K562 (cell line): ENCODE measurements around the gene PI16. TPM values are rescaled to one million over a fixed set of nuclear protein-coding genes. Genes with fewer than 3 reads are reported as not detected.

Experiments
- CCAR2 ChIP-seq: fragments of 200-400 bp; formaldehyde crosslinking; IDR thresholded peaks from 2 replicates; pipeline ENCODE4 v1.6.1; 2017; ENCODE audit warnings: mild to moderate bottlenecking, low read depth, low read length
- CREBBP ChIP-seq: IDR thresholded peaks from one replicate; pipeline ENCODE4 v1.6.1; 2012; ENCODE audit warnings: low read depth, mild to moderate bottlenecking, control low read depth, inconsistent platforms, low read length
- ETV6 ChIP-seq, 3 experiments: fragments of 150-350 bp in 1 of 3; sonication (generic) in 1 of 3; formaldehyde crosslinking in 1 of 3; IDR thresholded peaks; 2 replicates each; pipeline versions ENCODE4 v1.6.1 to v1.8.0; 2014 to 2022; ENCODE audit warnings: borderline replicate concordance in 2 of 3, low read depth in 2 of 3, antibody characterized with exemption in 1 of 3, low read length in 1 of 3, mild to moderate bottlenecking in 1 of 3, missing genetic modification reagents in 1 of 3
- FOXP1 ChIP-seq: sonication (generic); formaldehyde crosslinking; IDR thresholded peaks from 2 replicates; pipeline ENCODE4 v1.8.0; 2022; ENCODE audit warnings: mild to moderate bottlenecking, missing genetic modification reagents
- HCFC1 ChIP-seq: IDR thresholded peaks from 2 replicates; pipeline ENCODE4 v1.6.1; 2012; ENCODE audit warnings: low read depth, low read length, improper control_type of control experiment
- LCOR ChIP-seq: sonication (generic); formaldehyde crosslinking; IDR thresholded peaks from 2 replicates; pipeline ENCODE4 v1.8.0; 2022; ENCODE audit warnings: mild to moderate bottlenecking, missing genetic modification reagents
- MAFK ChIP-seq: IDR thresholded peaks from 2 replicates; pipeline ENCODE4 v1.6.1; 2011; ENCODE audit warnings: low read length, improper control_type of control experiment
- MBD2 ChIP-seq: sonication (generic); IDR thresholded peaks from 2 replicates; pipeline ENCODE4 v1.6.1; 2016; ENCODE audit warnings: low read depth, borderline replicate concordance
- MYNN ChIP-seq, 2 experiments: sonication (generic); formaldehyde crosslinking in 1 of 2; IDR thresholded peaks; 2 replicates each; pipeline versions ENCODE4 v1.5.0 to v1.6.1; 2016 to 2020; ENCODE audit warnings: antibody characterized with exemption in 1 of 2, missing genetic modification reagents in 1 of 2
- NR2C1 ChIP-seq, 2 experiments: fragments of 450-650 bp; IDR thresholded peaks; 2 replicates each; pipeline ENCODE4 v1.6.1; 2017; ENCODE audit warnings: mild to moderate bottlenecking in 2 of 2, antibody characterized with exemption in 1 of 2, inconsistent platforms in 1 of 2, missing compliant biosample characterization in 1 of 2, missing genetic modification characterization in 1 of 2
- PTBP1 ChIP-seq: fragments of 200-400 bp; formaldehyde crosslinking; IDR thresholded peaks from 2 replicates; pipeline ENCODE4 v1.6.1; 2017; ENCODE audit warnings: low read depth, low read length
- SMAD4 ChIP-seq: fragments of 250-450 bp; sonication (Bioruptor Pico); conservative IDR thresholded peaks from 2 replicates; pipeline ENCODE4 v1.8.0; 2021; ENCODE audit warnings: inconsistent platforms, mild to moderate bottlenecking, moderate library complexity
- SMARCB1 ChIP-seq: IDR thresholded peaks from 2 replicates; pipeline ENCODE4 v1.6.1; 2011; ENCODE audit warnings: improper control_type of control experiment, low read depth; ENCODE audit not compliant: insufficient read length
- TCF3 ChIP-seq: sonication (generic); formaldehyde crosslinking; IDR thresholded peaks from 2 replicates; pipeline ENCODE4 v1.4.0; 2020; ENCODE audit warnings: mild to moderate bottlenecking, missing genetic modification reagents
- TOE1 ChIP-seq, 2 experiments: fragments of 450-650 bp in 1 of 2; sonication (generic) in 1 of 2; formaldehyde crosslinking in 1 of 2; IDR thresholded peaks; 2 replicates each; pipeline versions ENCODE4 v1.7.1 to v1.8.0; 2016 to 2022; ENCODE audit warnings: borderline replicate concordance in 2 of 2, mild to moderate bottlenecking in 2 of 2, antibody characterized with exemption in 1 of 2, inconsistent platforms in 1 of 2, low read depth in 1 of 2, missing genetic modification reagents in 1 of 2, moderate library complexity in 1 of 2
- ZNF165 ChIP-seq: fragments of 250-450 bp; sonication (Bioruptor Pico); IDR thresholded peaks from 2 replicates; pipeline ENCODE4 v1.4.0; 2020; ENCODE audit warnings: borderline replicate concordance
- ZNF174 ChIP-seq: fragments of 250-450 bp; sonication (Bioruptor Pico); IDR thresholded peaks from 2 replicates; pipeline ENCODE4 v1.4.0; 2020; ENCODE audit warnings: mild to moderate bottlenecking
- polyA plus RNA-seq, 8 experiments: library from polyadenylated mRNA; depleted of rRNA in 4 of 8; stranded (reverse) in 5 of 8; unstranded in 3 of 8; fragments of >200 nt; fragmentation: Nextera tagmentation in 2 of 8; fragmentation: Illumina TruSeq in 1 of 8; extraction: Ambion mirVana in 2 of 8; extraction: Trizol in 1 of 8; gene quantifications; 2 replicates each; pipeline versions ENCODE4 v1.2.1 to v1.2.3, GENCODE V29; 2011 to 2014; ENCODE audit warnings: inconsistent platforms in 1 of 8, missing spikeins in 1 of 8
- total RNA-seq, 7 experiments: library from RNA; depleted of rRNA in 6 of 7; stranded (reverse); fragments of >200 nt in 6 of 7; fragmentation: Illumina TruSeq in 2 of 7; extraction: Trizol in 2 of 7; gene quantifications; 2 replicates each; pipeline versions ENCODE4 v1.2.1 to v1.2.3, GENCODE V29; 2011 to 2021; ENCODE audit warnings: low replicate concordance in 1 of 7
- TF ChIP-seq, protein P1 (sequence below): fragments of 250-450 bp; sonication (Bioruptor Pico); IDR thresholded peaks from 2 replicates; pipeline ENCODE4 v1.5.0; 2021; ENCODE audit warnings: mild to moderate bottlenecking, borderline replicate concordance
- TF ChIP-seq, protein P2 (sequence below): fragments of 450-650 bp; formaldehyde crosslinking; IDR thresholded peaks from 2 replicates; pipeline ENCODE4 v1.4.0; 2022; ENCODE audit warnings: missing genetic modification characterization

Gene PI16
- total and polyA plus RNA-seq, 9 of the 15 experiments (the other 6 are each of a cell fraction or from before 2014, with no cell fraction given): 0.06 to 0.18 TPM; not detected in 7

DNA sequence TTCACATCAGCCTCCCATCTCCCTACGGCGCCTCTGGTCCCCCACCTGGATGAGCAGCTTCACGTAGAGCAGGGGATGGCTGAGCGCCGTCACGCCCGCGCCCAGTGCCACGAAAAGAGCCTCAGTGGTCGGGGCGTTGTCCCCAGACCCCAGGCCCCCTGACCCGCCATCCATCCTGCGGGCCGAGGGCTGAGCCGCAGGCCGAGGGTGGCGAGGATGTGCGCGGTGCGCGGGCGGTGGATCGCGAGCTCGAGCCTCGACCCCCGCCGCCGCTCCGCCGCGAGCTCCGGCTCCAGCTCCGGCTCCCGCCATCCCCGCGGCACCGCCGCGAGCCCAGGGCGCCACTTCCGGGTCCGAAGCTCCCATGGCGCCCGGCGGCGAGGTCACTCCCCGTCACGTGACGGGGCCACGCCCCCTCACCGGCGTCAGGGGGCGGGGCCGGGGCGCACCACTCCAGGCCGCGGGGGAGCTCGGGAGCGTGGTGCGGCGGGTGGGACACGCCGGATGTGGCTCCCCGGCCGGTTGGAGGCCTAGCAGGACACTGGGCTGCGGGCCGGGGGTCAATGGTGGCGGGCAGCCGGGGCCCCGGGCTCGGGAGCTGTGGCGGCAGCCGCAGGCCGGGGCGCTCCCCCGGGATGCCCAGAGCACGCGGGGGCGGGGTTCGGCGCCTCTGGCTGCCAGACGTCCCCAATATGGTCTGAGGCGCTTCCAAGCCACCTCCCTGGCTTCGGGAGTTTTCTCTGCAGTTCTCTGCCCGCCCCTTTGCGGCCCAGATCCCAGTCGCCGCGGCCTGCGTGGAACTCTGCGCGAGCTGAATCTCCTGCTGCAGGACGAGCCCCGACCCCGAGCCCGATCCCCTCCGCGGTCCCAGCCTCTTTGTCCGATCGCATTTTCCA lies 31.5 kb downstream of the PI16 start, which contains the start of gene MTCH1 (continued):
- TF ChIP-seq SMAD4 (peak; percentile 96), MBD2 (peak; percentile 93; the same call in 1 of the 2 replicates), NR2C1 (IDR thresholded peaks at IDR 0.05) (no peak), NR2C1 (tag; IDR thresholded peaks at IDR 0.05) (no peak), LCOR (CRISPR knock-in tag) (no peak), FOXP1 (CRISPR knock-in tag) (no peak), CREBBP (no peak), MAFK (no peak), HCFC1 (peak; percentile 74), PTBP1 (no peak), TCF3 (CRISPR knock-in tag) (peak; percentile 31; the same call in 1 of the 2 replicates), CCAR2 (no peak), SMARCB1 (no peak), ZNF165 (CRISPR knock-in tag) (peak; percentile 66; the same call in 1 of the 2 replicates), TOE1 (IDR thresholded peaks at IDR 0.05; ENCODE audit: borderline replicate concordance) (peak; percentile 97; the same call in 1 of the 2 replicates), TOE1 (CRISPR knock-in tag; IDR thresholded peaks at IDR 0.05; ENCODE audit: borderline replicate concordance, low read depth) (no peak), ZNF174 (CRISPR knock-in tag) (no peak), ETV6 (IDR thresholded peaks at IDR 0.05; ENCODE audit: borderline replicate concordance in 1 of 2, low read depth in 2 of 2, low read length in 1 of 2) (no peak), ETV6 (CRISPR knock-in tag; IDR thresholded peaks at IDR 0.05; ENCODE audit: borderline replicate concordance) (no peak), MYNN (IDR thresholded peaks at IDR 0.05) (no peak), MYNN (CRISPR knock-in tag; IDR thresholded peaks at IDR 0.05) (no peak)
- TF ChIP-seq, protein P1, sequence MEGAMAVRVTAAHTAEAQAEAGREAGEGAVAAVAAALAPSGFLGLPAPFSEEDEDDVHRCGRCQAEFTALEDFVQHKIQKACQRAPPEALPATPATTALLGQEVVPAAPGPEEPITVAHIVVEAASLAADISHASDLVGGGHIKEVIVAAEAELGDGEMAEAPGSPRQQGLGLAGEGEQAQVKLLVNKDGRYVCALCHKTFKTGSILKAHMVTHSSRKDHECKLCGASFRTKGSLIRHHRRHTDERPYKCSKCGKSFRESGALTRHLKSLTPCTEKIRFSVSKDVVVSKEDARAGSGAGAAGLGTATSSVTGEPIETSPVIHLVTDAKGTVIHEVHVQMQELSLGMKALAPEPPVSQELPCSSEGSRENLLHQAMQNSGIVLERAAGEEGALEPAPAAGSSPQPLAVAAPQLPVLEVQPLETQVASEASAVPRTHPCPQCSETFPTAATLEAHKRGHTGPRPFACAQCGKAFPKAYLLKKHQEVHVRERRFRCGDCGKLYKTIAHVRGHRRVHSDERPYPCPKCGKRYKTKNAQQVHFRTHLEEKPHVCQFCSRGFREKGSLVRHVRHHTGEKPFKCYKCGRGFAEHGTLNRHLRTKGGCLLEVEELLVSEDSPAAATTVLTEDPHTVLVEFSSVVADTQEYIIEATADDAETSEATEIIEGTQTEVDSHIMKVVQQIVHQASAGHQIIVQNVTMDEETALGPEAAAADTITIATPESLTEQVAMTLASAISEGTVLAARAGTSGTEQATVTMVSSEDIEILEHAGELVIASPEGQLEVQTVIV (CRISPR knock-in tag): no peak
- TF ChIP-seq, protein P2, sequence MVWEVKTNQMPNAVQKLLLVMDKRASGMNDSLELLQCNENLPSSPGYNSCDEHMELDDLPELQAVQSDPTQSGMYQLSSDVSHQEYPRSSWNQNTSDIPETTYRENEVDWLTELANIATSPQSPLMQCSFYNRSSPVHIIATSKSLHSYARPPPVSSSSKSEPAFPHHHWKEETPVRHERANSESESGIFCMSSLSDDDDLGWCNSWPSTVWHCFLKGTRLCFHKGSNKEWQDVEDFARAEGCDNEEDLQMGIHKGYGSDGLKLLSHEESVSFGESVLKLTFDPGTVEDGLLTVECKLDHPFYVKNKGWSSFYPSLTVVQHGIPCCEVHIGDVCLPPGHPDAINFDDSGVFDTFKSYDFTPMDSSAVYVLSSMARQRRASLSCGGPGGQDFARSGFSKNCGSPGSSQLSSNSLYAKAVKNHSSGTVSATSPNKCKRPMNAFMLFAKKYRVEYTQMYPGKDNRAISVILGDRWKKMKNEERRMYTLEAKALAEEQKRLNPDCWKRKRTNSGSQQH (CRISPR knock-in tag): no peak
